SK-N-SH (cell line): ENCODE results near the gene CCDC197. TPM values are rescaled to one million over a fixed set of nuclear protein-coding genes. Genes with fewer than 3 reads are reported as not detected.

ENCODE experiments used
- CTCF ChIA-PET: fragments of 300-600, 350-600 bp; formaldehyde crosslinking; extraction: SDS; loops from one replicate; lab custom pipeline; 2021; lab: Yijun Ruan, JAX
- POLR2A ChIA-PET: fragments of 350-600 bp; sonication (Branson Sonifier 250); formaldehyde crosslinking; extraction: SDS; loops from one replicate; lab custom pipeline; 2020; ENCODE audit warnings: antibody characterized with exemption, inconsistent platforms; lab: Yijun Ruan, JAX
- DNase-seq: peaks from one replicate; pipeline ENCODE4 v3.0.0; 2012
- H2AFZ ChIP-seq: fragments of 200-600 bp; sonication (generic); 2 replicates; pipeline ENCODE4 v1.8.1; 2016; ENCODE audit warnings: antibody characterized with exemption, mild to moderate bottlenecking, low read depth
- H3F3A ChIP-seq: fragments of 200-600 bp; sonication (generic); replicated peaks from 2 replicates; pipeline ENCODE3; 2016; ENCODE audit warnings: antibody characterized with exemption, mild to moderate bottlenecking; ENCODE audit not compliant: insufficient read depth
- H3K27ac ChIP-seq, 2 experiments: fragments of 200-500 bp in 1 of 2; fragments of 200-600 bp in 1 of 2; sonication (Bioruptor generic) in 1 of 2; sonication (generic), shearing (Covaris generic) in 1 of 2; 2 replicates each; pipeline versions ENCODE4 v1.5.1 to v1.6.1; 2014 to 2016; ENCODE audit warnings: low read depth in 2 of 2, inconsistent platforms in 1 of 2, low read length in 1 of 2, mild to moderate bottlenecking in 1 of 2, mixed read lengths in 1 of 2
- H3K27me3 ChIP-seq: fragments of 200-600 bp; sonication (generic), shearing (Covaris generic); 2 replicates; pipeline ENCODE4 v1.6.1; 2016; ENCODE audit warnings: mixed run types; ENCODE audit not compliant: insufficient read depth
- H3K36me3 ChIP-seq, 2 experiments: fragments of 200-500 bp in 1 of 2; fragments of 200-600 bp in 1 of 2; sonication (Bioruptor generic) in 1 of 2; sonication (generic) in 1 of 2; replicated peaks in 1 of 2; 2 replicates each; pipeline versions ENCODE3 to v1.5.1; 2014 to 2016; ENCODE audit warnings: low read length in 1 of 2, mild to moderate bottlenecking in 1 of 2; ENCODE audit not compliant: insufficient read depth in 2 of 2, control insufficient read depth in 1 of 2
- H3K4me1 ChIP-seq, 2 experiments: fragments of 200-500 bp in 1 of 2; fragments of 200-600 bp in 1 of 2; sonication (Bioruptor generic) in 1 of 2; sonication (generic), shearing (Covaris generic) in 1 of 2; 2 replicates each; pipeline versions ENCODE4 v1.5.1 to v1.6.1; 2014 to 2016; ENCODE audit warnings: low read depth in 1 of 2, low read length in 1 of 2, mixed run types in 1 of 2; ENCODE audit not compliant: insufficient read depth in 2 of 2, control insufficient read depth in 1 of 2
- H3K4me2 ChIP-seq: fragments of 200-600 bp; sonication (generic), shearing (Covaris generic); 2 replicates; pipeline ENCODE4 v1.6.1; 2017; ENCODE audit warnings: mixed run types
- H3K4me3 ChIP-seq, 2 experiments: fragments of 200-500 bp in 1 of 2; fragments of 200-600 bp in 1 of 2; sonication (Bioruptor generic) in 1 of 2; sonication (generic), shearing (Covaris generic) in 1 of 2; 2 replicates each; pipeline versions ENCODE4 v1.5.1 to v1.8.1; 2014 to 2016; ENCODE audit warnings: low read depth in 2 of 2, inconsistent platforms in 1 of 2, low read length in 1 of 2, mild to moderate bottlenecking in 1 of 2, mixed read lengths in 1 of 2, moderate library complexity in 1 of 2
- H3K79me2 ChIP-seq: fragments of 200-600 bp; sonication (generic); 2 replicates; pipeline ENCODE4 v1.8.1; 2017; ENCODE audit warnings: mild to moderate bottlenecking; ENCODE audit not compliant: insufficient read depth
- H3K9ac ChIP-seq: fragments of 200-600 bp; sonication (generic); 2 replicates; pipeline ENCODE4 v1.6.1; 2017; ENCODE audit warnings: mixed run types
- H3K9me2 ChIP-seq: fragments of 200-600 bp; sonication (generic); 2 replicates; pipeline ENCODE4 v1.6.1; 2017; ENCODE audit warnings: mixed run types
- H3K9me3 ChIP-seq: fragments of 200-600 bp; sonication (generic); 2 replicates; pipeline ENCODE4 v1.6.1; 2017; ENCODE audit warnings: mixed run types, mild to moderate bottlenecking, moderate library complexity
- H4K20me1 ChIP-seq: fragments of 200-600 bp; sonication (generic); 2 replicates; pipeline ENCODE4 v1.6.1; 2017; ENCODE audit warnings: mild to moderate bottlenecking, mixed run types; ENCODE audit not compliant: insufficient read depth
- ELF1 ChIP-seq: IDR thresholded peaks from 2 replicates; pipeline ENCODE4 v1.4.0; 2012
- EP300 ChIP-seq, 2 experiments: IDR thresholded peaks; 2 replicates each; pipeline versions ENCODE4 v1.4.0 to v1.6.1; 2012; ENCODE audit warnings: borderline replicate concordance in 1 of 2, low read depth in 1 of 2, low read length in 1 of 2
- EZH2phosphoT487 ChIP-seq: fragments of 200-600 bp; sonication (generic); IDR thresholded peaks from 2 replicates; pipeline ENCODE4 v1.6.1; 2017; ENCODE audit warnings: low read depth, mixed run types, mild to moderate bottlenecking, antibody characterized with exemption, moderate library complexity, borderline replicate concordance
- FOSL2 ChIP-seq: IDR thresholded peaks from 2 replicates; pipeline ENCODE4 v1.4.0; 2012; ENCODE audit warnings: low read depth, mild to moderate bottlenecking, moderate library complexity, borderline replicate concordance
- FOXJ3 ChIP-seq: sonication (generic); formaldehyde crosslinking; IDR thresholded peaks from 2 replicates; pipeline ENCODE4 v1.5.1; 2020; ENCODE audit warnings: mild to moderate bottlenecking, missing genetic modification reagents
- FOXM1 ChIP-seq: IDR thresholded peaks from 2 replicates; pipeline ENCODE4 v1.4.0; 2012; ENCODE audit warnings: low read depth, mild to moderate bottlenecking
- GABPA ChIP-seq: IDR thresholded peaks from 2 replicates; pipeline ENCODE4 v1.4.0; 2012; ENCODE audit warnings: low read depth, mild to moderate bottlenecking
- GATA2 ChIP-seq: sonication (generic); formaldehyde crosslinking; IDR thresholded peaks from 2 replicates; pipeline ENCODE4 v1.5.0; 2020; ENCODE audit warnings: mild to moderate bottlenecking, missing genetic modification reagents
- MXI1 ChIP-seq: IDR thresholded peaks from 2 replicates; pipeline ENCODE4 v1.6.1; 2012; ENCODE audit warnings: mild to moderate bottlenecking, low read depth, low read length, improper control_type of control experiment
- NRF1 ChIP-seq: IDR thresholded peaks from 2 replicates; pipeline ENCODE4 v1.6.1; 2012; ENCODE audit warnings: low read depth, mild to moderate bottlenecking, low read length
- PBX3 ChIP-seq: IDR thresholded peaks from 2 replicates; pipeline ENCODE4; 2012
- POLR2AphosphoS5 ChIP-seq: IDR thresholded peaks from 2 replicates; pipeline ENCODE4 v1.6.1; 2012; ENCODE audit warnings: low read depth, low read length
- RAD21 ChIP-seq: IDR thresholded peaks from 2 replicates; pipeline ENCODE4 v1.6.1; 2012; ENCODE audit warnings: mild to moderate bottlenecking, low read length
- RFX5 ChIP-seq: IDR thresholded peaks from 2 replicates; pipeline ENCODE4 v1.6.1; 2012; ENCODE audit warnings: mild to moderate bottlenecking, improper control_type of control experiment, low read length
- SIN3A ChIP-seq: IDR thresholded peaks from 2 replicates; pipeline ENCODE4 v1.6.1; 2012; ENCODE audit warnings: low read depth, mild to moderate bottlenecking, low read length, moderate library complexity, borderline replicate concordance
- TAF1 ChIP-seq: IDR thresholded peaks from 2 replicates; pipeline ENCODE4 v1.6.1; 2012; ENCODE audit warnings: low read depth, mild to moderate bottlenecking, low read length, moderate library complexity, borderline replicate concordance
- TEAD4 ChIP-seq: IDR thresholded peaks from 2 replicates; pipeline ENCODE4 v1.4.0; 2012; ENCODE audit warnings: mild to moderate bottlenecking, borderline replicate concordance; ENCODE audit not compliant: insufficient read depth
- YY1 ChIP-seq: IDR thresholded peaks from 2 replicates; pipeline ENCODE4 v1.4.0; 2012; ENCODE audit warnings: low read depth, mild to moderate bottlenecking
- WGBS: methylation state at CpG from one replicate; pipeline ENCODE4 v1.1.6; 2017; ENCODE audit warnings: low lambda C conversion rate; 5-methylcytosine and 5-hydroxymethylcytosine counted together
- polyA plus RNA-seq, 3 experiments: library from polyadenylated mRNA; depleted of rRNA; stranded (reverse); fragments of >200 nt; gene quantifications; 2 replicates each; pipeline ENCODE4 v1.2.3, GENCODE V29; 2012
- TF ChIP-seq, protein P1 (sequence below): IDR thresholded peaks from 2 replicates; pipeline ENCODE4 v1.6.1; 2012; ENCODE audit warnings: mild to moderate bottlenecking, low read depth, low read length, moderate library complexity
- TF ChIP-seq, protein P2 (sequence below): fragments of 150-350 bp; IDR thresholded peaks from 2 replicates; pipeline ENCODE4 v1.6.1; 2016; ENCODE audit warnings: mild to moderate bottlenecking, low read depth, low read length
- TF ChIP-seq, protein P3 (sequence below): fragments of 200-600 bp; sonication (generic); IDR thresholded peaks from 2 replicates; pipeline ENCODE4 v1.6.1; 2017; ENCODE audit warnings: antibody characterized with exemption, mild to moderate bottlenecking, moderate library complexity
- TF ChIP-seq, protein P4 (sequence below): IDR thresholded peaks from 2 replicates; pipeline ENCODE4 v1.4.0; 2012; ENCODE audit warnings: low read depth, borderline replicate concordance
- TF ChIP-seq, protein P5 (sequence below): IDR thresholded peaks from 2 replicates; pipeline ENCODE4 v1.4.0; 2012; ENCODE audit warnings: low read depth, borderline replicate concordance

CCDC197 gene
- polyA plus RNA-seq, 1 of the 3 experiments (the other 2 are of a cell fraction): not detected

GRCh38 chr14:93965287-93965821 is 31.7 kb upstream of the CCDC197 start:
- Histone ChIP-seq H3K36me3 (no peaks in the 10 kb centered on the region), H3K9me2 (no peaks in the 10 kb centered on the region), H4K20me1 (no peaks in the 10 kb centered on the region), H3K9me3 (no peaks in the 10 kb centered on the region), H3K4me1 (peaks cover 0 to 5% of the 10 kb centered on the region in 2 experiments; a peak in 2 of 4 replicates), H3F3A (peaks cover 20% of the 10 kb centered on the region), H3K27ac (peak overlapping the region in 1 of 2 experiments; percentile 89; a peak in 2 of 4 replicates), H2AFZ (no peak overlapping the region), H3K4me3 (no peak overlapping the region), H3K79me2 (no peaks in the 10 kb centered on the region), H3K27me3 (no peaks in the 10 kb centered on the region), H3K9ac (no peak overlapping the region), H3K4me2 (peak overlapping the region; percentile 20; the same call in 1 of the 2 replicates)
- CTCF ChIA-PET: interaction anchor here (4.6 kb wide), 1 partner anchor 26 kb away, joined by 31 read pairs; no protein-coding TSS in a partner anchor
- 21% methylated on average over 2 of the region's 3 CpGs for WGBS
- no peak for DNase-seq
- POLR2A ChIA-PET: no interaction called here
- TF ChIP-seq, protein P1, sequence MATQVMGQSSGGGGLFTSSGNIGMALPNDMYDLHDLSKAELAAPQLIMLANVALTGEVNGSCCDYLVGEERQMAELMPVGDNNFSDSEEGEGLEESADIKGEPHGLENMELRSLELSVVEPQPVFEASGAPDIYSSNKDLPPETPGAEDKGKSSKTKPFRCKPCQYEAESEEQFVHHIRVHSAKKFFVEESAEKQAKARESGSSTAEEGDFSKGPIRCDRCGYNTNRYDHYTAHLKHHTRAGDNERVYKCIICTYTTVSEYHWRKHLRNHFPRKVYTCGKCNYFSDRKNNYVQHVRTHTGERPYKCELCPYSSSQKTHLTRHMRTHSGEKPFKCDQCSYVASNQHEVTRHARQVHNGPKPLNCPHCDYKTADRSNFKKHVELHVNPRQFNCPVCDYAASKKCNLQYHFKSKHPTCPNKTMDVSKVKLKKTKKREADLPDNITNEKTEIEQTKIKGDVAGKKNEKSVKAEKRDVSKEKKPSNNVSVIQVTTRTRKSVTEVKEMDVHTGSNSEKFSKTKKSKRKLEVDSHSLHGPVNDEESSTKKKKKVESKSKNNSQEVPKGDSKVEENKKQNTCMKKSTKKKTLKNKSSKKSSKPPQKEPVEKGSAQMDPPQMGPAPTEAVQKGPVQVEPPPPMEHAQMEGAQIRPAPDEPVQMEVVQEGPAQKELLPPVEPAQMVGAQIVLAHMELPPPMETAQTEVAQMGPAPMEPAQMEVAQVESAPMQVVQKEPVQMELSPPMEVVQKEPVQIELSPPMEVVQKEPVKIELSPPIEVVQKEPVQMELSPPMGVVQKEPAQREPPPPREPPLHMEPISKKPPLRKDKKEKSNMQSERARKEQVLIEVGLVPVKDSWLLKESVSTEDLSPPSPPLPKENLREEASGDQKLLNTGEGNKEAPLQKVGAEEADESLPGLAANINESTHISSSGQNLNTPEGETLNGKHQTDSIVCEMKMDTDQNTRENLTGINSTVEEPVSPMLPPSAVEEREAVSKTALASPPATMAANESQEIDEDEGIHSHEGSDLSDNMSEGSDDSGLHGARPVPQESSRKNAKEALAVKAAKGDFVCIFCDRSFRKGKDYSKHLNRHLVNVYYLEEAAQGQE: no peak
- TF ChIP-seq EZH2phosphoT487 (no peak), PBX3 (peak; percentile 2), MXI1 (no peak), RFX5 (no peak), GATA2 (no peak), RAD21 (no peak), EP300 (IDR thresholded peaks at IDR 0.05; ENCODE audit: borderline replicate concordance in 1 of 2, low read depth in 1 of 2, low read length in 1 of 2) (peak in 1 of 2 experiments; percentile 37; a peak in 1 of 4 replicates), FOSL2 (peak; percentile 69; the same call in 1 of the 2 replicates), TAF1 (no peak), NRF1 (no peak), SIN3A (no peak), TEAD4 (peak; percentile 57; the same call in 1 of the 2 replicates), FOXJ3 (CRISPR knock-in tag) (no peak), GABPA (no peak), FOXM1 (no peak), ELF1 (no peak), YY1 (no peak), POLR2AphosphoS5 (no peak)
- TF ChIP-seq, protein P2, sequence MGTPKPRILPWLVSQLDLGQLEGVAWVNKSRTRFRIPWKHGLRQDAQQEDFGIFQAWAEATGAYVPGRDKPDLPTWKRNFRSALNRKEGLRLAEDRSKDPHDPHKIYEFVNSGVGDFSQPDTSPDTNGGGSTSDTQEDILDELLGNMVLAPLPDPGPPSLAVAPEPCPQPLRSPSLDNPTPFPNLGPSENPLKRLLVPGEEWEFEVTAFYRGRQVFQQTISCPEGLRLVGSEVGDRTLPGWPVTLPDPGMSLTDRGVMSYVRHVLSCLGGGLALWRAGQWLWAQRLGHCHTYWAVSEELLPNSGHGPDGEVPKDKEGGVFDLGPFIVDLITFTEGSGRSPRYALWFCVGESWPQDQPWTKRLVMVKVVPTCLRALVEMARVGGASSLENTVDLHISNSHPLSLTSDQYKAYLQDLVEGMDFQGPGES: no peak
- TF ChIP-seq, protein P3, sequence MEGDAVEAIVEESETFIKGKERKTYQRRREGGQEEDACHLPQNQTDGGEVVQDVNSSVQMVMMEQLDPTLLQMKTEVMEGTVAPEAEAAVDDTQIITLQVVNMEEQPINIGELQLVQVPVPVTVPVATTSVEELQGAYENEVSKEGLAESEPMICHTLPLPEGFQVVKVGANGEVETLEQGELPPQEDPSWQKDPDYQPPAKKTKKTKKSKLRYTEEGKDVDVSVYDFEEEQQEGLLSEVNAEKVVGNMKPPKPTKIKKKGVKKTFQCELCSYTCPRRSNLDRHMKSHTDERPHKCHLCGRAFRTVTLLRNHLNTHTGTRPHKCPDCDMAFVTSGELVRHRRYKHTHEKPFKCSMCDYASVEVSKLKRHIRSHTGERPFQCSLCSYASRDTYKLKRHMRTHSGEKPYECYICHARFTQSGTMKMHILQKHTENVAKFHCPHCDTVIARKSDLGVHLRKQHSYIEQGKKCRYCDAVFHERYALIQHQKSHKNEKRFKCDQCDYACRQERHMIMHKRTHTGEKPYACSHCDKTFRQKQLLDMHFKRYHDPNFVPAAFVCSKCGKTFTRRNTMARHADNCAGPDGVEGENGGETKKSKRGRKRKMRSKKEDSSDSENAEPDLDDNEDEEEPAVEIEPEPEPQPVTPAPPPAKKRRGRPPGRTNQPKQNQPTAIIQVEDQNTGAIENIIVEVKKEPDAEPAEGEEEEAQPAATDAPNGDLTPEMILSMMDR: no peak
- TF ChIP-seq, protein P4, sequence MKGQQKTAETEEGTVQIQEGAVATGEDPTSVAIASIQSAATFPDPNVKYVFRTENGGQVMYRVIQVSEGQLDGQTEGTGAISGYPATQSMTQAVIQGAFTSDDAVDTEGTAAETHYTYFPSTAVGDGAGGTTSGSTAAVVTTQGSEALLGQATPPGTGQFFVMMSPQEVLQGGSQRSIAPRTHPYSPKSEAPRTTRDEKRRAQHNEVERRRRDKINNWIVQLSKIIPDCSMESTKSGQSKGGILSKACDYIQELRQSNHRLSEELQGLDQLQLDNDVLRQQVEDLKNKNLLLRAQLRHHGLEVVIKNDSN: 0 out of 2 replicates have a peak, but pooled peaks have one; percentile 41
- TF ChIP-seq, protein P5, sequence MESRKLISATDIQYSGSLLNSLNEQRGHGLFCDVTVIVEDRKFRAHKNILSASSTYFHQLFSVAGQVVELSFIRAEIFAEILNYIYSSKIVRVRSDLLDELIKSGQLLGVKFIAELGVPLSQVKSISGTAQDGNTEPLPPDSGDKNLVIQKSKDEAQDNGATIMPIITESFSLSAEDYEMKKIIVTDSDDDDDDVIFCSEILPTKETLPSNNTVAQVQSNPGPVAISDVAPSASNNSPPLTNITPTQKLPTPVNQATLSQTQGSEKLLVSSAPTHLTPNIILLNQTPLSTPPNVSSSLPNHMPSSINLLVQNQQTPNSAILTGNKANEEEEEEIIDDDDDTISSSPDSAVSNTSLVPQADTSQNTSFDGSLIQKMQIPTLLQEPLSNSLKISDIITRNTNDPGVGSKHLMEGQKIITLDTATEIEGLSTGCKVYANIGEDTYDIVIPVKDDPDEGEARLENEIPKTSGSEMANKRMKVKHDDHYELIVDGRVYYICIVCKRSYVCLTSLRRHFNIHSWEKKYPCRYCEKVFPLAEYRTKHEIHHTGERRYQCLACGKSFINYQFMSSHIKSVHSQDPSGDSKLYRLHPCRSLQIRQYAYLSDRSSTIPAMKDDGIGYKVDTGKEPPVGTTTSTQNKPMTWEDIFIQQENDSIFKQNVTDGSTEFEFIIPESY: no peak
